Stimulated activated CD4-positive, alpha-beta T cell treated with anti-CD3 and anti-CD28 coated beads, Interleukin-15, amount 100 ng/mL, for 1 hour (primary cell): Measurements from ENCODE around the gene CSTF3.
"Not testable (repeated sequence)": the region's sequence is repeated elsewhere in the genome, so short reads cannot be mapped to it uniquely, and the experiment has no call there.

Source experiments
- DNase-seq, 2 donors: peaks; one replicate each; pipeline ENCODE4 v3.0.0-alpha.2; 2020; ENCODE audit warnings: low read depth in 1 of 2, low spot score in 1 of 2

The CSTF3 gene

GRCh38 chr11:33160587-33160986 is 693 bp downstream of the CSTF3 start:
- DNase-seq, result no peak

GRCh38 chr11:33160136-33160535 is 1.1 kb downstream of the CSTF3 start:
- no peak for DNase-seq

- DNase-seq, result not testable (repeated sequence)
Observed at GRCh38 chr11:33159378-33159867, 1.9 kb downstream of the CSTF3 start.

GRCh38 chr11:33158596-33159275 is 2.5 kb downstream of the CSTF3 start:
- DNase-seq, result no peak

- DNase-seq, result no peak
Observed at GRCh38 chr11:33157103-33158027, 3.9 kb downstream of the CSTF3 start.

- DNase-seq, result no peak
Observed at GRCh38 chr11:33151399-33151798, 9.9 kb downstream of the CSTF3 start.

GRCh38 chr11:33147559-33147958 is 13.7 kb downstream of the CSTF3 start:
- DNase-seq, result no peak

- DNase-seq, result no peak
Observed at GRCh38 chr11:33135768-33136443, 25.4 kb downstream of the CSTF3 start.

GRCh38 chr11:33135216-33135615 is 26.1 kb downstream of the CSTF3 start:
- no peak for DNase-seq

- no peak for DNase-seq
Observed at GRCh38 chr11:33134276-33134675, 27.0 kb downstream of the CSTF3 start.

- DNase-seq, result no peak
Observed at GRCh38 chr11:33133761-33134160, 27.5 kb downstream of the CSTF3 start.

- no peak for DNase-seq
Observed at GRCh38 chr11:33132510-33132909, 28.8 kb downstream of the CSTF3 start.

GRCh38 chr11:33128739-33129138 is 32.5 kb downstream of the CSTF3 start:
- DNase-seq, result no peak

GRCh38 chr11:33125611-33126010 is 35.7 kb downstream of the CSTF3 start:
- no peak for DNase-seq

- no peak for DNase-seq
Observed at GRCh38 chr11:33125025-33125424, 36.3 kb downstream of the CSTF3 start.

GRCh38 chr11:33122696-33123095 is 38.6 kb downstream of the CSTF3 start:
- DNase-seq, result not testable (repeated sequence)

- no peak for DNase-seq
Observed at GRCh38 chr11:33116535-33116934, 44.7 kb downstream of the CSTF3 start.

- DNase-seq, result no peak
Observed at GRCh38 chr11:33110083-33110482, 51.2 kb downstream of the CSTF3 start.

- no peak for DNase-seq
Observed at GRCh38 chr11:33109294-33109895, 51.9 kb downstream of the CSTF3 start.

- no peak for DNase-seq
Observed at GRCh38 chr11:33103836-33104235, 57.4 kb downstream of the CSTF3 start.

- DNase-seq, result no peak
Observed at GRCh38 chr11:33094157-33094556, 67.1 kb downstream of the CSTF3 start.
